ENCODE measurements around the gene NTN4. TPM values are rescaled to one million over a fixed set of nuclear protein-coding genes. Genes with fewer than 3 reads are reported as not detected.

The NTN4 gene
- total and polyA plus RNA-seq, 4 donors = 3.2 to 30.5 (median 15.0) TPM

DNA sequence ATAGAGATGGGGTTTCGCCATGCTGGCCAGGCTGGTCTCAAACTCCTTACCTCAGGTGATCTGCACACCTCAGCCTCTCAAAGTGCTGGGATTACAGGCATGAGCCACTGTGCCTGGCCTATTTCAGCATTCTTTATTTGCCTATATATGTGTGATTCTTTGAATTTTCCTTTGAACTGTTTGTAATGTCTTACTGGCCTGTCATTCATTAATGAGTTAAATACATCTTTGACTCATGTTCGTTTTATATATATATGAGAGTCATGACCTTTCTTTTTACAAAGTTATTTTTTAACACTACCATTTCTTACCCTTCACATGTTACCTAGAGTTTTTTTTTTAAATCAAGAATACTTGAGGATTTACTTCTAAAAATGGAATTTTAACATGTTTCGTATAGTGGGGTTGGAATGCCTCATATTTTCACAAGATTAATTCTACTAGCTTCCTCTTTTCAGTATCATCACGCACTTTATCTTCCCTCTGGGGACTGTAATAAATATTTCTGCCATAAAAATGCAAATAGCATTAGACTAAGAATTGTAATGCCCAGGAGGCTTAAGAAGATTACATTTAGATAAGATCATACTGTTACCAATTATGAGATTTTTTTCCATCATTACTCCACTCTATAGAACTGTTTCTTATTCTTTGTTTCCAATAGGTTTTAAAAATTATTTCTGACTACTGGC is 66.7 kb downstream of the NTN4 start:
- Histone ChIP-seq H3K4me3 (ENCODE audit: low read depth in 1 of 3, low read length in 3 of 3) (no peak overlapping the region), H3K4me1 (ENCODE audit: control insufficient read depth in 4 of 4, insufficient read depth in 4 of 4, low read length in 3 of 4) (no peaks in the 10 kb centered on the region), H3K9ac (ENCODE audit: low read depth in 1 of 2, low read length in 2 of 2) (no peak overlapping the region), H3K27ac (ENCODE audit: low read depth in 1 of 2, low read length in 2 of 2) (no peak overlapping the region), H3K9me3 (ENCODE audit: control insufficient read depth in 4 of 4, low read length in 3 of 4) (no peaks in the 10 kb centered on the region), H3K27me3 (ENCODE audit: control insufficient read depth in 4 of 4, insufficient read depth in 4 of 4, low read length in 3 of 4) (no peaks in the 10 kb centered on the region), H3K36me3 (ENCODE audit: control insufficient read depth in 4 of 4, insufficient read depth in 3 of 4, low read depth in 1 of 4, low read length in 3 of 4) (peaks cover 0 to 6% (median 0%) of the 10 kb centered on the region in 4 donors)
- DNase-seq (ENCODE audit: low spot score) = no peak
- TF ChIP-seq RAD21 (IDR thresholded peaks at IDR 0.05) = no peak
- TF ChIP-seq, protein P1, sequence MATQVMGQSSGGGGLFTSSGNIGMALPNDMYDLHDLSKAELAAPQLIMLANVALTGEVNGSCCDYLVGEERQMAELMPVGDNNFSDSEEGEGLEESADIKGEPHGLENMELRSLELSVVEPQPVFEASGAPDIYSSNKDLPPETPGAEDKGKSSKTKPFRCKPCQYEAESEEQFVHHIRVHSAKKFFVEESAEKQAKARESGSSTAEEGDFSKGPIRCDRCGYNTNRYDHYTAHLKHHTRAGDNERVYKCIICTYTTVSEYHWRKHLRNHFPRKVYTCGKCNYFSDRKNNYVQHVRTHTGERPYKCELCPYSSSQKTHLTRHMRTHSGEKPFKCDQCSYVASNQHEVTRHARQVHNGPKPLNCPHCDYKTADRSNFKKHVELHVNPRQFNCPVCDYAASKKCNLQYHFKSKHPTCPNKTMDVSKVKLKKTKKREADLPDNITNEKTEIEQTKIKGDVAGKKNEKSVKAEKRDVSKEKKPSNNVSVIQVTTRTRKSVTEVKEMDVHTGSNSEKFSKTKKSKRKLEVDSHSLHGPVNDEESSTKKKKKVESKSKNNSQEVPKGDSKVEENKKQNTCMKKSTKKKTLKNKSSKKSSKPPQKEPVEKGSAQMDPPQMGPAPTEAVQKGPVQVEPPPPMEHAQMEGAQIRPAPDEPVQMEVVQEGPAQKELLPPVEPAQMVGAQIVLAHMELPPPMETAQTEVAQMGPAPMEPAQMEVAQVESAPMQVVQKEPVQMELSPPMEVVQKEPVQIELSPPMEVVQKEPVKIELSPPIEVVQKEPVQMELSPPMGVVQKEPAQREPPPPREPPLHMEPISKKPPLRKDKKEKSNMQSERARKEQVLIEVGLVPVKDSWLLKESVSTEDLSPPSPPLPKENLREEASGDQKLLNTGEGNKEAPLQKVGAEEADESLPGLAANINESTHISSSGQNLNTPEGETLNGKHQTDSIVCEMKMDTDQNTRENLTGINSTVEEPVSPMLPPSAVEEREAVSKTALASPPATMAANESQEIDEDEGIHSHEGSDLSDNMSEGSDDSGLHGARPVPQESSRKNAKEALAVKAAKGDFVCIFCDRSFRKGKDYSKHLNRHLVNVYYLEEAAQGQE (IDR thresholded peaks at IDR 0.05) = no peak
- no peak for TF ChIP-seq TAF1 (conservative IDR thresholded peaks at IDR 0.05)
- TF ChIP-seq HNF4G (IDR thresholded peaks at IDR 0.05) = no peak
- 79% methylated on average over 4 of the region's 4 CpGs for WGBS

DNA sequence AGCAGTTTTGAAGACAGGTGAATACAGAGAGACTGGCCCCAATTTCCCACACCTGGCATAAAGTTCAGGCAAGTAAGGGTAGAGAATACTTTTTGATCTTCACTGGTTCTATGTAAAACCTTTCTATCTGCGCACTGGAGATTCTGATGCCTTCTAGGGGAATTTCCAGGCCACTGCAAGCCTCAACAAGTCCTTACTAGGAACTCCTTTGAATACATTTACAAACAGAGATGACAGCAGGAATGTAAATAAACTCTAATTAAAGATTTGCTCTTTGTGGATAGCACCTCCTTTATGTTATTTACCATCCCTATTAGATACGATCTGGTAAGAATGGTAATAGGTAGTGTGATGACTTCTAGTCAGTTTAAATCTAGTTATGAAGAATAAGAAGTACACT is 69.2 kb downstream of the NTN4 start:
- TF ChIP-seq, protein P2, sequence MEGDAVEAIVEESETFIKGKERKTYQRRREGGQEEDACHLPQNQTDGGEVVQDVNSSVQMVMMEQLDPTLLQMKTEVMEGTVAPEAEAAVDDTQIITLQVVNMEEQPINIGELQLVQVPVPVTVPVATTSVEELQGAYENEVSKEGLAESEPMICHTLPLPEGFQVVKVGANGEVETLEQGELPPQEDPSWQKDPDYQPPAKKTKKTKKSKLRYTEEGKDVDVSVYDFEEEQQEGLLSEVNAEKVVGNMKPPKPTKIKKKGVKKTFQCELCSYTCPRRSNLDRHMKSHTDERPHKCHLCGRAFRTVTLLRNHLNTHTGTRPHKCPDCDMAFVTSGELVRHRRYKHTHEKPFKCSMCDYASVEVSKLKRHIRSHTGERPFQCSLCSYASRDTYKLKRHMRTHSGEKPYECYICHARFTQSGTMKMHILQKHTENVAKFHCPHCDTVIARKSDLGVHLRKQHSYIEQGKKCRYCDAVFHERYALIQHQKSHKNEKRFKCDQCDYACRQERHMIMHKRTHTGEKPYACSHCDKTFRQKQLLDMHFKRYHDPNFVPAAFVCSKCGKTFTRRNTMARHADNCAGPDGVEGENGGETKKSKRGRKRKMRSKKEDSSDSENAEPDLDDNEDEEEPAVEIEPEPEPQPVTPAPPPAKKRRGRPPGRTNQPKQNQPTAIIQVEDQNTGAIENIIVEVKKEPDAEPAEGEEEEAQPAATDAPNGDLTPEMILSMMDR (IDR thresholded peaks at IDR 0.05; ENCODE audit: low read depth, low read length, missing input control) = peak; percentile 9
- TF ChIP-seq JUND (IDR thresholded peaks at IDR 0.05) (no peak), RAD21 (IDR thresholded peaks at IDR 0.05) (peak; percentile 12 to 42)
- DNase-seq (ENCODE audit: low spot score) = no peak
- Histone ChIP-seq H3K27me3 (ENCODE audit: control insufficient read depth in 4 of 4, insufficient read depth in 4 of 4, low read length in 3 of 4) (no peaks in the 10 kb centered on the region), H3K36me3 (ENCODE audit: control insufficient read depth in 4 of 4, insufficient read depth in 3 of 4, low read depth in 1 of 4, low read length in 3 of 4) (no peaks in the 10 kb centered on the region), H3K27ac (ENCODE audit: low read depth in 1 of 2, low read length in 2 of 2) (no peak overlapping the region), H3K9me3 (ENCODE audit: control insufficient read depth in 4 of 4, low read length in 3 of 4) (no peaks in the 10 kb centered on the region), H3K4me1 (ENCODE audit: control insufficient read depth in 4 of 4, insufficient read depth in 4 of 4, low read length in 3 of 4) (peaks cover 0 to 7% (median 1%) of the 10 kb centered on the region in 4 donors), H3K4me3 (ENCODE audit: low read depth in 1 of 3, low read length in 3 of 3) (no peak overlapping the region), H3K9ac (ENCODE audit: low read depth in 1 of 2, low read length in 2 of 2) (no peak overlapping the region)
- whole genome bisulfite sequencing = 90% methylated on average over 2 of the region's 2 CpGs

DNA sequence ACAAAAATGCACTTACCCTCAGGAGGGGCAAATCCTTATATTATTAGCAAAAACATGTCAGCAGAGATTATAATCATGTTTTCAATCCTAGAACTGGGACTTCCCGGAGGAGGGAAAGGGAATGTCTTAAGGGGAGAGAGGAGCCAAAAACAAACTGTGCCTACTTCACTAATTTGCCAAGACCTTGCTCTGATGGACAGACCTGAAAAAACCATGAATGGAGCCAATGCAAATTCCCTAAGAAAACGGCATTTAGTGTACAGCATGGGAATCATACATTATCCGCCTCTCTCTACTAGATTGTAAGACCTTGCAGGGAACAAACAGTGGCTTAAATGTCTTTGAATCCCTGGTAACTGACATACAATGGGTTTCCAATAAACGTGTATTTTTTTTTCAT is 70.4 kb downstream of the NTN4 start:
- Histone ChIP-seq H3K27ac (ENCODE audit: low read depth in 1 of 2, low read length in 2 of 2) (no peak overlapping the region), H3K9me3 (ENCODE audit: control insufficient read depth in 4 of 4, low read length in 3 of 4) (no peaks in the 10 kb centered on the region), H3K4me1 (ENCODE audit: control insufficient read depth in 4 of 4, insufficient read depth in 4 of 4, low read length in 3 of 4) (peaks cover 0 to 7% (median 1%) of the 10 kb centered on the region in 4 donors), H3K27me3 (ENCODE audit: control insufficient read depth in 4 of 4, insufficient read depth in 4 of 4, low read length in 3 of 4) (no peaks in the 10 kb centered on the region), H3K9ac (ENCODE audit: low read depth in 1 of 2, low read length in 2 of 2) (no peak overlapping the region), H3K36me3 (ENCODE audit: control insufficient read depth in 4 of 4, insufficient read depth in 3 of 4, low read depth in 1 of 4, low read length in 3 of 4) (no peaks in the 10 kb centered on the region), H3K4me3 (ENCODE audit: low read depth in 1 of 3, low read length in 3 of 3) (no peak overlapping the region)
- no peak for DNase-seq (ENCODE audit: low spot score)
- 82% methylated on average over 4 of the region's 4 CpGs for WGBS
- TF ChIP-seq, protein P1 (IDR thresholded peaks at IDR 0.05) = no peak
- TF ChIP-seq TAF1 (conservative IDR thresholded peaks at IDR 0.05) = no peak
- TF ChIP-seq, protein P3, sequence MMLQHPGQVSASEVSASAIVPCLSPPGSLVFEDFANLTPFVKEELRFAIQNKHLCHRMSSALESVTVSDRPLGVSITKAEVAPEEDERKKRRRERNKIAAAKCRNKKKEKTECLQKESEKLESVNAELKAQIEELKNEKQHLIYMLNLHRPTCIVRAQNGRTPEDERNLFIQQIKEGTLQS (IDR thresholded peaks at IDR 0.05) = no peak
- no peak for TF ChIP-seq NR2F2 (IDR thresholded peaks at IDR 0.05)
- TF ChIP-seq RXRA (IDR thresholded peaks at IDR 0.05) = no peak
- TF ChIP-seq EGR1 (IDR thresholded peaks at IDR 0.05; ENCODE audit: low read depth in 2 of 2) = no peak
- no peak for TF ChIP-seq RAD21 (IDR thresholded peaks at IDR 0.05)
- no peak for TF ChIP-seq FOXA1 (IDR thresholded peaks at IDR 0.05)
- no peak for TF ChIP-seq FOXA2 (IDR thresholded peaks at IDR 0.05)
- TF ChIP-seq HNF4G (IDR thresholded peaks at IDR 0.05) = no peak
- TF ChIP-seq GABPA (IDR thresholded peaks at IDR 0.05 in 1 of 2, conservative IDR thresholded peaks at IDR 0.05 in 1 of 2) = no peak
- TF ChIP-seq, protein P2 (IDR thresholded peaks at IDR 0.05; ENCODE audit: low read depth, low read length, missing input control) = no peak
- TF ChIP-seq, protein P4, sequence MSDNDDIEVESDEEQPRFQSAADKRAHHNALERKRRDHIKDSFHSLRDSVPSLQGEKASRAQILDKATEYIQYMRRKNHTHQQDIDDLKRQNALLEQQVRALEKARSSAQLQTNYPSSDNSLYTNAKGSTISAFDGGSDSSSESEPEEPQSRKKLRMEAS (IDR thresholded peaks at IDR 0.05) = no peak
- no peak for TF ChIP-seq SP1 (IDR thresholded peaks at IDR 0.05)

All from liver (tissue), 9 donors.